ENCODE results near the gene FMNL1.

The FMNL1 gene

GRCh38 chr17:45222289-45222995, 757 bp downstream of the FMNL1 start:
- in situ Hi-C loops (cut with MboI; ENCODE audit: low pct_unique_long_range_greater_than_20kb, low sequenced_read_pairs, unreplicated experiment) = no loop called here
- no peak for TF ChIP-seq CTCF (IDR thresholded peaks at IDR 0.05; ENCODE audit: extremely low read depth, insufficient read depth, missing control alignments)
- no peak for DNase-seq (ENCODE audit: low spot score)

- TF ChIP-seq CTCF (IDR thresholded peaks at IDR 0.05; ENCODE audit: extremely low read depth, insufficient read depth, missing control alignments) = no peak
- in situ Hi-C loops (cut with MboI; ENCODE audit: low pct_unique_long_range_greater_than_20kb, low sequenced_read_pairs, unreplicated experiment) = no loop called here
- no peak for DNase-seq (ENCODE audit: low spot score)
Measured at GRCh38 chr17:45222996-45223538, 1.4 kb downstream of the FMNL1 start.

- in situ Hi-C loops (cut with MboI; ENCODE audit: low pct_unique_long_range_greater_than_20kb, low sequenced_read_pairs, unreplicated experiment) = no loop called here
- DNase-seq (ENCODE audit: low spot score) = no peak
Measured at GRCh38 chr17:45223539-45224528, 2.1 kb downstream of the FMNL1 start.

DNA sequence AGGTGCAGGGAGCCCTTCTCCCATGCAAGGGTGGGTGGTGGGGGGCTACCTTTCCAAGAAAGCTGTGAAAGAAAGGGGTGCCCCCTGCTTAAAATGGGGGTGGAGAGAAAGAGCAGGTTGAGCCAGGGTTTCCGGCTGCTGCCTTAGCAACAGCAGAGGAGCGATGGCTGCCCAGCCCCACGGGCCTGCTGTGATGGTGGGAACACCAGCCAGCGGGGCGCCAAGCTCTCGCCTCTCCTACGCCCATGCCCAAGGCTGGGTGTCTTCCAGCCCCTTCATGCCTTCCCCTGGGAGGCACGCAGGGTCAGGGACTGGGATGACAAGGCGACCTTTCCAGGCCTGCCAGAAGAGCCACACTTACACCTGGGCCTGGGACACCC, 3.0 kb downstream of the FMNL1 start:
- no peak for TF ChIP-seq CTCF (IDR thresholded peaks at IDR 0.05; ENCODE audit: extremely low read depth, insufficient read depth, missing control alignments)
- no peak for DNase-seq (ENCODE audit: low spot score)
- in situ Hi-C loops (cut with MboI; ENCODE audit: low pct_unique_long_range_greater_than_20kb, low sequenced_read_pairs, unreplicated experiment) = no loop called here

More at GRCh38 chr17:45223539-45224528, 2.1 kb downstream of the FMNL1 start:
- no peak for TF ChIP-seq CTCF (IDR thresholded peaks at IDR 0.05; ENCODE audit: extremely low read depth, insufficient read depth, missing control alignments)

DNA sequence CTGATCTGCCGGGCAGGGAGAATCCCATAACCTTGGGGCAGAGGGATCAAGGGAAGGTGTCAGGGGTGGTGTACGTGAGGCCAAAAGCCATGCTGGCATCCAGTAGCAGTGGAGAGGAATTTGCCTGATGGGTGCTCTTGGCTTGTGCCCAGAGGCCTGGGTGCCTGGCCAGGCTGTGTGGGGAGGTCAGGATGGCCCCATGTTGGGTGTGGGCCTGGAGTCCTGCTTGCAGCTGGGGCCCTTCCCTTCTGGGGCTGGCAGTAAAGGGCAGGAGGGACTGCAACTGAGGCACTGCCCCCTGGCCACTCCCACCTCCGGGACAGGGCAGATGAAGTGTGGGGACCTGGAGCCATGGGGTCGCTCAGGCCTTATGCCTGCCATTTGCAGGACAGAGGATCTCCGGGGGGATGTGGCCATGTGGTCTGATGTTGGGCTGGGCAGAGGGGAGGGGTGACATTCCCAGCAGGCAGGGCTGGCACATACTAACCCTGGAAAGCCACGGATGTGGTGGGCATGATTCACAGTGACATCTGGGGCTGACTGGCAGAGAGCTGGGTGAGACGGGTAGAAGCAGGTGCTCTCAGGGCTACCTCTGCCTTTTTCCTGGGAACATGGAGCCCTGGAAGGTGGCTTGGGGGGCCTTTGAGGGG, 3.5 kb downstream of the FMNL1 start:
- no peak for TF ChIP-seq CTCF (IDR thresholded peaks at IDR 0.05; ENCODE audit: extremely low read depth, insufficient read depth, missing control alignments)
- DNase-seq (ENCODE audit: low spot score) = no peak
- in situ Hi-C loops (cut with MboI; ENCODE audit: low pct_unique_long_range_greater_than_20kb, low sequenced_read_pairs, unreplicated experiment) = no loop called here

DNA sequence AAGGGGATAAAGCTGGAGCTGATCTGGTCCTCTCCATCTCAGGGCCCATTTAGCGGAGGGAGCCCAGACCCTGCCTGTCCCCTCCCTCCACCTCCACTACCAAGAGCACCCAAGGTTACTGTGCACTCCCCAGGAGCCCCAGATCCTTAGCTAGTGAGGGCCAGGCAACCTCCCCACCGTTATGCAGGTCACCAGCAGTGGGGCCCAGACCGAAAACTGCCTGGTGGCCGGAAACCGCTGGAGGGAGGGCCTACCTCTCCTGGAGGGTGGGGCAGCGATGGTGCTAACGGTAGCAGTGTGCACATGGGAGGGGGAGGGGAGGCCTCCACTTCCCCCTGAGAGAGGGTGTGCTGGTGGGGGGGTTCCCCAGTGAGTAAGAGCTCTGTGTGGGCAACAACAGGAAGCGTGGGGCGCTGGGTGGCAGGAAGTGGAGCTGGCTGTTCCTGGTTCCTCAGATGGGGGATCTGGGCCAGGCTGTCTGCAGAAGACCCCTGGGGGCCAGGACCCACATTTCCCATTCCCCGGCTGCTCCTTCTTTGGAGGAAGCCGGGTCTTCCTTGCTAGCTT, 4.4 kb downstream of the FMNL1 start:
- in situ Hi-C loops (cut with MboI; ENCODE audit: low pct_unique_long_range_greater_than_20kb, low sequenced_read_pairs, unreplicated experiment) = no loop called here

More for the DNA sequence above, 4.4 kb downstream of the FMNL1 start:
- DNase-seq (ENCODE audit: low spot score) = peak; percentile 89
- TF ChIP-seq CTCF (IDR thresholded peaks at IDR 0.05; ENCODE audit: extremely low read depth, insufficient read depth, missing control alignments) = no peak

Data from GM13977 (cell line).